ENCODE measurements around the gene TUNAR.

Gene TUNAR

DNA sequence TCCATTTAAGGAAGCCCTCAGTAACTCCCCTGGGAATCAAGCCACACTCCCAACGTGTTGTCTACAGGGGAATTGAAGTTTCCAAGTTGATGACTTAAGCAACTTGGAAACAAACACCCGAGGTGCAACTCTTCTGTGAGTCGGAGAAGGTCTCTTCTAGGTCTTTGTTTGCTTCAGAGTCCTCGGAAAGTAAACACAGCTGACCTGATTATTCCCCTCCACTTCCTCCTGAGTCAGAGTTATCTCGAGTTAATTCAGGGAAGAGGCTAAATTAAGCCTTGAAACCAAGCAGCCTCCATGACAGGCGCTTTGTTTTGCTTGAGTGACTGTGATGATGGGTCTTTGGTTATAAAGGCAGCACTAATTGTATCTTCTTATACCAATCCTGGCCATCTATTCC is 41.8 kb downstream of the TUNAR start:
- TF ChIP-seq TOX (CRISPR knock-in tag; IDR thresholded peaks at IDR 0.05; ENCODE audit: borderline replicate concordance) (no peak), ZFP3 (CRISPR knock-in tag; IDR thresholded peaks at IDR 0.05) (no peak), ZNF70 (CRISPR knock-in tag; IDR thresholded peaks at IDR 0.05) (no peak), ZC3H10 (CRISPR knock-in tag; IDR thresholded peaks at IDR 0.05) (no peak), BACH2 (CRISPR knock-in tag; IDR thresholded peaks at IDR 0.05; ENCODE audit: borderline replicate concordance) (no peak), TCF4 (CRISPR knock-in tag; IDR thresholded peaks at IDR 0.05; ENCODE audit: borderline replicate concordance) (no peak), ZNF8 (CRISPR knock-in tag; IDR thresholded peaks at IDR 0.05) (no peak)
- TF ChIP-seq, protein P1, sequence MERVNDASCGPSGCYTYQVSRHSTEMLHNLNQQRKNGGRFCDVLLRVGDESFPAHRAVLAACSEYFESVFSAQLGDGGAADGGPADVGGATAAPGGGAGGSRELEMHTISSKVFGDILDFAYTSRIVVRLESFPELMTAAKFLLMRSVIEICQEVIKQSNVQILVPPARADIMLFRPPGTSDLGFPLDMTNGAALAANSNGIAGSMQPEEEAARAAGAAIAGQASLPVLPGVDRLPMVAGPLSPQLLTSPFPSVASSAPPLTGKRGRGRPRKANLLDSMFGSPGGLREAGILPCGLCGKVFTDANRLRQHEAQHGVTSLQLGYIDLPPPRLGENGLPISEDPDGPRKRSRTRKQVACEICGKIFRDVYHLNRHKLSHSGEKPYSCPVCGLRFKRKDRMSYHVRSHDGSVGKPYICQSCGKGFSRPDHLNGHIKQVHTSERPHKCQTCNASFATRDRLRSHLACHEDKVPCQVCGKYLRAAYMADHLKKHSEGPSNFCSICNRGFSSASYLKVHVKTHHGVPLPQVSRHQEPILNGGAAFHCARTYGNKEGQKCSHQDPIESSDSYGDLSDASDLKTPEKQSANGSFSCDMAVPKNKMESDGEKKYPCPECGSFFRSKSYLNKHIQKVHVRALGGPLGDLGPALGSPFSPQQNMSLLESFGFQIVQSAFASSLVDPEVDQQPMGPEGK (CRISPR knock-in tag; IDR thresholded peaks at IDR 0.05; ENCODE audit: borderline replicate concordance), result no peak
- TF ChIP-seq, protein P2, sequence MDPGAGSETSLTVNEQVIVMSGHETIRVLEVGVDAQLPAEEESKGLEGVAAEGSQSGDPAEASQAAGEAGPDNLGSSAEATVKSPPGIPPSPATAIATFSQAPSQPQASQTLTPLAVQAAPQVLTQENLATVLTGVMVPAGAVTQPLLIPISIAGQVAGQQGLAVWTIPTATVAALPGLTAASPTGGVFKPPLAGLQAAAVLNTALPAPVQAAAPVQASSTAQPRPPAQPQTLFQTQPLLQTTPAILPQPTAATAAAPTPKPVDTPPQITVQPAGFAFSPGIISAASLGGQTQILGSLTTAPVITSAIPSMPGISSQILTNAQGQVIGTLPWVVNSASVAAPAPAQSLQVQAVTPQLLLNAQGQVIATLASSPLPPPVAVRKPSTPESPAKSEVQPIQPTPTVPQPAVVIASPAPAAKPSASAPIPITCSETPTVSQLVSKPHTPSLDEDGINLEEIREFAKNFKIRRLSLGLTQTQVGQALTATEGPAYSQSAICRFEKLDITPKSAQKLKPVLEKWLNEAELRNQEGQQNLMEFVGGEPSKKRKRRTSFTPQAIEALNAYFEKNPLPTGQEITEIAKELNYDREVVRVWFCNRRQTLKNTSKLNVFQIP (CRISPR knock-in tag; IDR thresholded peaks at IDR 0.05; ENCODE audit: borderline replicate concordance, low read depth), result no peak
- ATAC-seq, result no peak

DNA sequence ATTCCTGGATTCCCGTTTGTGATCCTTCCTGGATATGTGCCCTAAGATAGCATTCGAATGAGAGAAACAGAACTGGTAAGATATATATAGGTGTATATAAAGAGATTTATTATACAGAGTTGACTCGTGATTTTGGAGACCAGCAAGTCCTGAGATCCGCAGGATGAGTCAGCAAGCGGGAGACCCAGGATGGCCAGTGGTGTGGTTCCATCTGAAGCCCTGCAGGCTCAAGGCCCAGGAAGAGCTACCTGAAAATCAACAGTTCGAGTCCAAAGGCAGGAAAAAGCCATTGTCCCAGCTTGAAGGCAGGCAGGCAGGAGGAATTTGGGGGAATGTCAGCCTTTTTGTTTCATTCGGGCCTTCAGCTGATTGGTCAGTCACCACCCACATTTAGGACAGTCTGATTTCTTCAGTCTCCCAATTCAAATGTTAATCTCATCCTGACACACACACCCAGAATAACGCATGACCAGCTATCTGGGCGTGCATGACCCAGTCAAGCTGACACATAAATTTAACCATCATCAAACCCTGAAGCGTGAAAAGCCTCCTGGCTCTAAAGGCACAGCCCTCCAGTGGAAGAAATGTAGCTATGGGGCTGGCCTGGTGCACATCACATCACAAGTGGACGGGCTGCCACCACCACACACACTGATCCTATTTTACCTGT is 44.3 kb downstream of the TUNAR start:
- no peak for ATAC-seq
- TF ChIP-seq ZFP30 (CRISPR knock-in tag; IDR thresholded peaks at IDR 0.05) (no peak), ZNF565 (CRISPR knock-in tag; conservative IDR thresholded peaks at IDR 0.05; ENCODE audit: low read depth) (no peak), CSDC2 (CRISPR knock-in tag; IDR thresholded peaks at IDR 0.05) (no peak), ZFP3 (CRISPR knock-in tag; IDR thresholded peaks at IDR 0.05) (no peak), SNAI2 (CRISPR knock-in tag; IDR thresholded peaks at IDR 0.05) (no peak), TOX (CRISPR knock-in tag; IDR thresholded peaks at IDR 0.05; ENCODE audit: borderline replicate concordance) (no peak), ZNF8 (CRISPR knock-in tag; IDR thresholded peaks at IDR 0.05) (no peak), GLIS3 (CRISPR knock-in tag; IDR thresholded peaks at IDR 0.05) (no peak), ZNF70 (CRISPR knock-in tag; IDR thresholded peaks at IDR 0.05) (no peak), ESRRG (CRISPR knock-in tag; IDR thresholded peaks at IDR 0.05) (no peak)

DNA sequence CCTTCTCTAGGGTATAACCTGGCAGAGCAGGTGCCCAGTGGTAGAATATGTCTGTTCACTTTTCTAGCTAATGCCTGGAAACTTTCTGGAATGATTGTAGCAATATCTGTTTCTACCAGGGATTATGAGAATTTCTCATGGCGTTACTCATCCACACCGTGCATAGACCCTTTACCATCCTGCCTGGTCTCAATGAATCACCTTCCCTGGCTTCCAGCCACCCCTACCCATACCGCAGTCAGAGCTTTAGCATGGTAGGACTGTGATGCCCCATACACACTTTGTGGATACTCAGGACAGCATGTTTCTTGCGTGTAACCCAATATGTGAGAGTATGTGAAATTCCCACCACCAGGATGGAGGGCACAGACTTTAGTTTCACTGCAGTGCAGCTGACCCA is 45.4 kb downstream of the TUNAR start:
- no peak for ATAC-seq
- TF ChIP-seq ARNTL (CRISPR knock-in tag; IDR thresholded peaks at IDR 0.05; ENCODE audit: borderline replicate concordance, low read depth), result no peak
- no peak for TF ChIP-seq ZNF70 (CRISPR knock-in tag; IDR thresholded peaks at IDR 0.05)
- no peak for TF ChIP-seq CSDC2 (CRISPR knock-in tag; IDR thresholded peaks at IDR 0.05)
- no peak for TF ChIP-seq ZFP30 (CRISPR knock-in tag; IDR thresholded peaks at IDR 0.05)
- TF ChIP-seq, protein P3, sequence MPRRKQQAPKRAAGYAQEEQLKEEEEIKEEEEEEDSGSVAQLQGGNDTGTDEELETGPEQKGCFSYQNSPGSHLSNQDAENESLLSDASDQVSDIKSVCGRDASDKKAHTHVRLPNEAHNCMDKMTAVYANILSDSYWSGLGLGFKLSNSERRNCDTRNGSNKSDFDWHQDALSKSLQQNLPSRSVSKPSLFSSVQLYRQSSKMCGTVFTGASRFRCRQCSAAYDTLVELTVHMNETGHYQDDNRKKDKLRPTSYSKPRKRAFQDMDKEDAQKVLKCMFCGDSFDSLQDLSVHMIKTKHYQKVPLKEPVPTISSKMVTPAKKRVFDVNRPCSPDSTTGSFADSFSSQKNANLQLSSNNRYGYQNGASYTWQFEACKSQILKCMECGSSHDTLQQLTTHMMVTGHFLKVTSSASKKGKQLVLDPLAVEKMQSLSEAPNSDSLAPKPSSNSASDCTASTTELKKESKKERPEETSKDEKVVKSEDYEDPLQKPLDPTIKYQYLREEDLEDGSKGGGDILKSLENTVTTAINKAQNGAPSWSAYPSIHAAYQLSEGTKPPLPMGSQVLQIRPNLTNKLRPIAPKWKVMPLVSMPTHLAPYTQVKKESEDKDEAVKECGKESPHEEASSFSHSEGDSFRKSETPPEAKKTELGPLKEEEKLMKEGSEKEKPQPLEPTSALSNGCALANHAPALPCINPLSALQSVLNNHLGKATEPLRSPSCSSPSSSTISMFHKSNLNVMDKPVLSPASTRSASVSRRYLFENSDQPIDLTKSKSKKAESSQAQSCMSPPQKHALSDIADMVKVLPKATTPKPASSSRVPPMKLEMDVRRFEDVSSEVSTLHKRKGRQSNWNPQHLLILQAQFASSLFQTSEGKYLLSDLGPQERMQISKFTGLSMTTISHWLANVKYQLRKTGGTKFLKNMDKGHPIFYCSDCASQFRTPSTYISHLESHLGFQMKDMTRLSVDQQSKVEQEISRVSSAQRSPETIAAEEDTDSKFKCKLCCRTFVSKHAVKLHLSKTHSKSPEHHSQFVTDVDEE (CRISPR knock-in tag; IDR thresholded peaks at IDR 0.05), result no peak
- no peak for TF ChIP-seq ZC3H10 (CRISPR knock-in tag; IDR thresholded peaks at IDR 0.05)
- TF ChIP-seq RARB (CRISPR knock-in tag; IDR thresholded peaks at IDR 0.05), result no peak
- TF ChIP-seq TCF4 (CRISPR knock-in tag; IDR thresholded peaks at IDR 0.05; ENCODE audit: borderline replicate concordance), result no peak
- TF ChIP-seq, protein P4, sequence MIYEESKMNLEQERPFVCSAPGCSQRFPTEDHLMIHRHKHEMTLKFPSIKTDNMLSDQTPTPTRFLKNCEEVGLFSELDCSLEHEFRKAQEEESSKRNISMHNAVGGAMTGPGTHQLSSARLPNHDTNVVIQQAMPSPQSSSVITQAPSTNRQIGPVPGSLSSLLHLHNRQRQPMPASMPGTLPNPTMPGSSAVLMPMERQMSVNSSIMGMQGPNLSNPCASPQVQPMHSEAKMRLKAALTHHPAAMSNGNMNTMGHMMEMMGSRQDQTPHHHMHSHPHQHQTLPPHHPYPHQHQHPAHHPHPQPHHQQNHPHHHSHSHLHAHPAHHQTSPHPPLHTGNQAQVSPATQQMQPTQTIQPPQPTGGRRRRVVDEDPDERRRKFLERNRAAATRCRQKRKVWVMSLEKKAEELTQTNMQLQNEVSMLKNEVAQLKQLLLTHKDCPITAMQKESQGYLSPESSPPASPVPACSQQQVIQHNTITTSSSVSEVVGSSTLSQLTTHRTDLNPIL (CRISPR knock-in tag; IDR thresholded peaks at IDR 0.05; ENCODE audit: low read depth), result no peak

DNA sequence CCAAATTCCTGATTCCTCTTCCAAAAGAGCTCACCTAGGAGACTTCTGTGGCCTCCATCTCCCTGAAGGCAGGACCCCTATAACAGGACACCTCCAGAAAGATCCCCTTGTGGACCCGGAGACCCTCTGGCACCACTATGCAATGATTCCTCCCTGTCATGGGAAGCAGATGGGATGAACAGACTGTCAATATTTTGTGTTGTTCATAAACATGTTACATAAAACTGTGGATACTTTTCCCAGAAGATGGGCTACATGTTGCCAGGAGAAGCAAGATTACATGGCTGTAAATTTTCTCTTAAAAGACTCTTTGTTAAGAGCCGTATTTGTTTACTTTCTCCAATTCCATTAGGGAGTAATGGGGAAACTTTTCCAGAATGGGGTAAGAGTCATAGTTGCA is 52.1 kb downstream of the TUNAR start:
- no peak for ATAC-seq

More for the DNA sequence above, 52.1 kb downstream of the TUNAR start:
- TF ChIP-seq RARB (CRISPR knock-in tag; IDR thresholded peaks at IDR 0.05) (no peak), CSDC2 (CRISPR knock-in tag; IDR thresholded peaks at IDR 0.05) (no peak), PPARA (CRISPR knock-in tag; IDR thresholded peaks at IDR 0.05; ENCODE audit: borderline replicate concordance) (no peak), OSR1 (CRISPR knock-in tag; IDR thresholded peaks at IDR 0.05) (no peak), ESRRG (CRISPR knock-in tag; IDR thresholded peaks at IDR 0.05) (no peak), BACH2 (CRISPR knock-in tag; IDR thresholded peaks at IDR 0.05; ENCODE audit: borderline replicate concordance) (no peak), ZNF565 (CRISPR knock-in tag; conservative IDR thresholded peaks at IDR 0.05; ENCODE audit: low read depth) (no peak), ZC3H10 (CRISPR knock-in tag; IDR thresholded peaks at IDR 0.05) (no peak), GLIS3 (CRISPR knock-in tag; IDR thresholded peaks at IDR 0.05) (no peak)
- TF ChIP-seq, protein P5, sequence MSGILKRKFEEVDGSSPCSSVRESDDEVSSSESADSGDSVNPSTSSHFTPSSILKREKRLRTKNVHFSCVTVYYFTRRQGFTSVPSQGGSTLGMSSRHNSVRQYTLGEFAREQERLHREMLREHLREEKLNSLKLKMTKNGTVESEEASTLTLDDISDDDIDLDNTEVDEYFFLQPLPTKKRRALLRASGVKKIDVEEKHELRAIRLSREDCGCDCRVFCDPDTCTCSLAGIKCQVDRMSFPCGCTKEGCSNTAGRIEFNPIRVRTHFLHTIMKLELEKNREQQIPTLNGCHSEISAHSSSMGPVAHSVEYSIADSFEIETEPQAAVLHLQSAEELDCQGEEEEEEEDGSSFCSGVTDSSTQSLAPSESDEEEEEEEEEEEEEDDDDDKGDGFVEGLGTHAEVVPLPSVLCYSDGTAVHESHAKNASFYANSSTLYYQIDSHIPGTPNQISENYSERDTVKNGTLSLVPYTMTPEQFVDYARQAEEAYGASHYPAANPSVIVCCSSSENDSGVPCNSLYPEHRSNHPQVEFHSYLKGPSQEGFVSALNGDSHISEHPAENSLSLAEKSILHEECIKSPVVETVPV (CRISPR knock-in tag; IDR thresholded peaks at IDR 0.05), result no peak
- TF ChIP-seq, protein P2 (CRISPR knock-in tag; IDR thresholded peaks at IDR 0.05; ENCODE audit: borderline replicate concordance, low read depth), result no peak
- TF ChIP-seq, protein P4 (CRISPR knock-in tag; IDR thresholded peaks at IDR 0.05; ENCODE audit: low read depth), result no peak
